RPMI8226 (cell line): Measurements from ENCODE around the gene IL4R.
A peak's percentile ranks its signal among the peaks of the same experiment; 100 is the strongest.

ENCODE experiments used
- DNase-seq: peaks from one replicate; pipeline ENCODE4 v3.0.0-alpha.2; 2015

IL4R gene

GRCh38 chr16:27333104-27333503 lies 19.3 kb downstream of the IL4R start:
- DNase-seq, result no peak

GRCh38 chr16:27333549-27333948 lies 19.8 kb downstream of the IL4R start:
- DNase-seq, result no peak

- DNase-seq, result no peak
These were observed 20.5 kb downstream of the IL4R start for GRCh38 chr16:27334192-27334764.

DNA sequence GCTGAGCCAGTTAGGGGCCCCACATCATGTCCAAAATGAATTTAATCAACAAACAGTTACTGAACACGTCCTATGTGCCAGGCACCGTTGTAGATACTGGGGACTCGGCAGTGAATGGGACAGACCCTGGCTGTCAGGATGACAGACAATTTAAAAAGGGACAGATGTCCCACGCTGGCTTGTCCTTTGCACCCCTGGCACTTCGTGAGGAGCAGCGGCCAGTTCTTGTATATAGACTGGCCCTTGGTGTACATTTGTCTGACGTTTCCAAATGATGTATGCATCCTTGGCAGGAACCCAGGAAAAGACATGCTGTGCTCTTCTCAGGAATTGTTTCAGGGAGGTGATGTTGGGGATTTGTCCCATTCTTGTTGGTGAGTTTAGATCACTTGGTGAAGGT lies 21.1 kb downstream of the IL4R start:
- DNase-seq, result no peak

GRCh38 chr16:27335349-27336053 lies 21.7 kb downstream of the IL4R start:
- no peak for DNase-seq

DNA sequence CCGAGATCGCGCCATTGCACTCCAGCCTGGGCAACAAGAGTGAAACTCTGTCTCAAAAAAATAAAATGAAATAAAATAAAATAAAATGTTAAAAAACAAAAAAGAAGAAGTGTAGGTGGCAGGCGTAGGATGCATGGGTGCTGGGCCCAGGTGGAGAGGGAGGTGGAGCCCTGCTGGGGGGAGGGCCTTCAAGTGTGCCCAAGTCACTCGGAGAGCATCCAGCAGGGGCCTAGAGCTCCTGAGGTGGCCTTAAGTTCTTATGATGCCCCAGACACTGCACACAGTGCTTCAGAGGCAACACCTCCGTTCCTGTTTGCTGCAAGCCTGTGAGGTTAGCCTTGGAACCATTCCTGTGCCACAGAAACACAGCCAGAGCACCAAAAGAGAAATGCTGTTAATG lies 23.2 kb downstream of the IL4R start:
- no peak for DNase-seq

DNA sequence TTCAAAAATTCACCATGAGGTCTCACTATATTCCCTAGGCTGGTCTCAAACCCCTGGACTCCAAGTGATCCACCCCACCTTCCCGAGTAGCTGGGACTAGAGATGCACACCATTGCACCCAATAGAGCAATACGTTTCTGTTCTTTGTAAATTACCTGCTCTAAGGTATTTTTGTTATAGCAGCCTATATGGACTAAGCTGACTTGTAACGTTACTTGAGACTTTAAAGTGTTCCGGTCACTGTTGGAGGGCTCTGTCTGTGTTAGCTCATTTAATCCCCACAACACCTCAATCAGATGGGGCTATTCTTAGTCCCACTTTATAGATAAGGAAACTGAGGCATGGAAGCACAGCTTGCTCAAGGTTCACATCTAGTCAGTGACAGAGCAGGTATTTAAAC lies 25.4 kb downstream of the IL4R start:
- DNase-seq, result no peak

DNA sequence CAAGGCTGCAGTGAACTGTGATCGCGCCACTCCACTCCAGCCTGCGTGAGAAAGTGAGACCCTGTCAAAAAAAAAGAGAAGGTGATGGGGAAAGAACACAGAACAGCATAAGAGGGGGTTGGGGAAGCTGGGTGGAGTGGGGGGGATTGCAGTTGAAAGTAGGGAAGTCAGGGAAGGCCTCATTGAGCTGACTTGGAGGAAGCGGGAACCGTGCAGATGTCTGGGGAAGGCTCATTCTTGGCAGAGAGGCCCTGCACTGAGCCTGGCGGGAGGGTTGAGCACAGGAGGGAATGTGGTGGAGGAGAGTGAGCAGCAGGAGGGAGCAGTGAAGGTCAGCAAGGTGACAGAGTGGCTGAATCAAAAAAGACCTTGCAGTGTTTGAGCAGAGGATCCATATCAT lies 26.9 kb downstream of the IL4R start:
- no peak for DNase-seq

DNA sequence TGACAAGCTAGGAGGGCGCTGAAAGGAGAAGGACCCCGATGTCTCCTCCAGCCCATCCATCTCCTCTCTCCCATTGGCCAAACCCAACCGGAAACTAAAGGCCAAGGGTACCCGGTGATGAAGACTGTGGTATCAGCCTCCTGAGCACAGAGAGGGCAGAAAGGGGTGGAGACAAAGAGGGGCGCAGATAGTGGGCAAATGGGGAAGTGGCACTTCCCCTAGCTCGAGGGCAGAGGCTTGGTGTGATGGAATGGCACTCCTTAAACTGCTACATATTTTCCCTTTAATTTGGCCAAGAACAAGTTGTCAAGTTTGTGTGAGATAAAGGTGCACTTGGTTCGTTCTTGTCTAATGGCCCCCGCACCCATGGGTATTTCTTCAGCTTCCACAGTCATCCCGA lies 27.8 kb downstream of the IL4R start:
- DNase-seq, result no peak

- no peak for DNase-seq
These were observed 28.2 kb downstream of the IL4R start for GRCh38 chr16:27341971-27342370.

DNA sequence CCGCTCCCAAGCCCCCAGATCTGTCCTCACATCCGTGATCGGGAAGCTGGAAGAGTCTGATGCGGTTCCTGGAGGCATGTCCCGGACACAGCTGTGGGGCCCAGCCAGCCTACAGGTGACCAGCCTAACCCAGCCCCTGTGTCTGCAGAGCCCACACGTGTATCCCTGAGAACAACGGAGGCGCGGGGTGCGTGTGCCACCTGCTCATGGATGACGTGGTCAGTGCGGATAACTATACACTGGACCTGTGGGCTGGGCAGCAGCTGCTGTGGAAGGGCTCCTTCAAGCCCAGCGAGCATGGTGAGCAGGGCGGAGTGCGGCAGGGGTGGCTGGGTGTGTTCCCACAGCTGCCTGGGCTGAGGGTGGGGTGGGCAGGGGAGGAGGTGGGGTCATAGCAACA lies 30.9 kb downstream of the IL4R start:
- no peak for DNase-seq

DNA sequence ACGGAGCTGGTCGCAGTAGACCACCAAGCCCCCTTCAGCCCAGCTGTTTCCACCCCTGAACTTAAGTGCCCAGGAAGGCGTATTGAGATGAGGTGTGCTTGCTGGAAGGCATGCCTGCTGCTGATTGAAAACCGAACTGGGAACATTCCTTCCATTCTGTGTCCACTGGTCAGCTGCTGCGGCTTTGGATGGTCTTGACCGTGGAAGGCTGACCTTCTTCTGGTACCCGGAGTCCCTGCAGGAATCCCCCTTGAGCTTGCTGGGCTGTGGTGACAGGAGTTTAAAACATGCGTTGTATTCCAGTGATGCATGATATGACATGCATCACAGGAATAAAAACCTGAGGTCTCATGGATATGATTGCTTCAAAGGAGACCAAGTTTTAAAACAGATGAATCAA lies 31.4 kb downstream of the IL4R start:
- no peak for DNase-seq

DNA sequence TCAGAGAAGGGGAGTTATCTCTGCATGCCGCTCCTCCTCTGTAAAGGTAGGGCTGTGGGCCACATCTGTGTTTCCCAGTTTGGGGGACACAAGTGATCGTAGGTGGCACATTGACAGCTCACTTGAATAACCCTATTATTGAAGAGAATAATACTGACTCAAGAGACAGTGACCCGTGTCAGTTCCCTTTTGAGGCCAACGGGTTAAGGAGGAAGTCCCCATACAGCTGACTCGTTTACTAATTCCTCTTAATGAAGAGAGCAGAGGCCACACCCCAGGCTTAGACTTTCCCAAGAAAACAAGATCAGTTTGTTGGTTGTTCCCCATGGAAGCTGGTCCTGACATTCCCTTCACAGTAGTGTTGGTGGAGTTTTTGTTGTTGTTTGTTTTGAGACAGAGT lies 33.0 kb downstream of the IL4R start:
- no peak for DNase-seq

- no peak for DNase-seq
These were observed 34.3 kb downstream of the IL4R start for GRCh38 chr16:27347930-27348685.

DNA sequence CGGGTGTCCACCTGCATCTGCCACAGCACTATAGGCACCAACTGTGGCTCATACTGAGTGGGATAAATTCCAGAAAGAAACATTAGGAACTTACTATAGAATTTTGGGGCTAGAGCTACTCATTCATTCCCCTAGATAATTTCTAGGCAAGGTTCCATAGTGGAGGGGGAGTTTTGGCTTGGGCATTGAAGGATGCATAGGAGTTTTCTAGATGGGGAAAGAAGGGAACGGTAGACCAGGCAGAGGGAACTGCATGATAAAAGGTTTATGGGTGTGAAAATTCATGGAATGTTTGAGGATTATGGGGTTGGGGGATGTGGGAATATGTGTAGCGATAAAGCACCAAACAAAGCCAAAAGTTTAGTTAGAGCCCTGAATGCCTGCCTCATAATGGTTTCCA lies 35.5 kb downstream of the IL4R start:
- DNase-seq, result no peak

- no peak for DNase-seq
These were observed 36.2 kb downstream of the IL4R start for GRCh38 chr16:27350006-27350405.

DNA sequence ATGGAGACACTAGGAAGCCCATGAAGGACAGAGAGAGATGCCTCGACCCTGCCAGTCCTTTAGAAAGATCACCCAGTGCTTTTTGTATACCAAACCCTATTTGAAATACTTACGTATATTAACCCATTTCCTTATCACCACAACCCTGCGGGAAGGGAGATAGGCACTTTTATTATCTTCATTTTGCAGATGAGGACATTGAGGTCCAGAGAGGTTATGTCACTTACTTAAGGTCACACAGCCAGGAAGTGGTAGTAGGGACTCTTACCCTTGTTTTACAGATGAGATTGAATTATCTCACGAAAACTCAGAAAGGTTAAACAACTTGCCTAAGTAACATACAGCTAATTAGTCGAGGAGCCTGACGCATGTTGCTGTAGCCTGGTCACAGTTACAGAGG lies 38.2 kb downstream of the IL4R start:
- no peak for DNase-seq

DNA sequence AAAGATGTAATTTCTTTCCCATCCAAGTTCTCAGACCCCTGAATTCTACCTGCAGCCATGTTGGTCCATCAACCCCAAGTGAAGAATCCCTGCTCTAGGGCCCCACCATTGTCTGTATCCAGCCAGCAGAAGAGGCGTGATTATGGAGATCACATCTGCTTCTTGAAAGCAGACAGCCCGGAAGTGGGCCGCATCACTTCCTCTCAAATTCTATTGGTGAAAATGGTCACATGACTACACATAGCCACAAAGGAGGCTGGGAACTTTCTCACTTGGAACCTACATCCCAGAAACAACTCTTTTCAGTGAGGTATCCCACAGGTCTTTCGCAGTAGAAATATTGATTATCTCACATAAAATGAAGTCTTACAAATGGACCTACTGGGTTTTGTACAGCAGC lies 40.1 kb downstream of the IL4R start:
- no peak for DNase-seq

DNA sequence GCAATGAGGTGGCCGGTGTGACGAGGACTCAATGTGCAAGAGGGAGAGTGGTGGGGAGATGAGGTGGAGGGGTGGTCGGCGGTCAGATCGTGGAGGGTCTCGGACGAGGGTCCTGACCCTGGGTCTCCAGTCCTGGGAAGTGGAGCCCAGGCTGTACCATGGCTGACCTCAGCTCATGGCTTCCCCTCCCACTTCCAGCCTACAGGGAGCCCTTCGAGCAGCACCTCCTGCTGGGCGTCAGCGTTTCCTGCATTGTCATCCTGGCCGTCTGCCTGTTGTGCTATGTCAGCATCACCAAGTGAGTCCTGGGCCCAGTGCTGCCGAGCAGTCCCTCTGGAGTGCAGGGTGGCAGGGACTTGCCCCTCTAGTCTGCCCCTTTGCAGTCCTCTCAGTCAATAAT lies 41.8 kb downstream of the IL4R start:
- peak; percentile 39 for DNase-seq

DNA sequence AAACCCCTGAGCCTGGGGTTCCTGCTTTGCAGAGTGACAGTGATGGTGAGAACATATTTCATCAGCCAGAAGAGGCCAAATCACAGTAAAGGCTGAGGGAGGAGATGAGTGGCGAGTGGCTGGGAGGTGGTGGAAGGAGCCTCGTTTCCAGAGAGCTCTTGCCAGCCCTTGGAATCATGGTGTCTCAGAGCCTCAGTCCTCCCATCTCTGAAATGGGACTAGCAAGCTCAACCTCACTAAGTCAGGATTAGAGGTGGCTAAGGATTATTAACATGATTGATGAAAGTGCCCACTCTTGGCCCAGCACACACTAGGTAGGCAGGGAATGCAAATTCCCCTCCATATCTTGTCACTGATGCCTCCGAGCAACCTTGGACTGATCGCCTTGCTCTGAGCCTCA lies 43.0 kb downstream of the IL4R start:
- DNase-seq, result no peak

DNA sequence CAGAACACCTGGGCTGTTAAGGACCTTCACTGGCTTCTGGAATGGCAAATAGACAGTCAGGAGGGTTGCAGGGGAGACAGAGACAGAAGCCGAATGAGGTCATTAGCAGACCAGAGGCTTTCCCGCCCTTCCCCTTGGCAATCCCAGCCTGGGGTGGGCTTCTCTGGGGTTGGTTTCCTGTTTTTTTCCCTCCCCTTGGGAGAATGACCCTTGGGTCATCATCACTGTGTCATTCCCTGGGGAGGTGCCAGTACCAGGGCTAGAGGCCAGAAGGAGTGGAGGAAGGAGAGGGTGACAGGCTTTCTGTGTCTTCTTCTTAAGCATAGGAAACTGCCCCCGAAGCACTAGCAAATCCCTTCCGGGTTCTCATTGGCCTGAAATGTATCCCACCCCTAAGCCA lies 45.3 kb downstream of the IL4R start:
- no peak for DNase-seq

GRCh38 chr16:27359615-27360014 lies 45.8 kb downstream of the IL4R start:
- DNase-seq, result no peak

GRCh38 chr16:27361987-27362386 lies 48.2 kb downstream of the IL4R start:
- no peak for DNase-seq

GRCh38 chr16:27362570-27363245 lies 48.9 kb downstream of the IL4R start:
- DNase-seq, result no peak
